AG04450 (cell line): ENCODE data around the gene SLC35B1. TPM values are rescaled to one million over a fixed set of nuclear protein-coding genes. Genes with fewer than 3 reads are reported as not detected.

Experiments used
- CTCF ChIA-PET: fragments of 300-600, 350-600 bp; formaldehyde crosslinking; extraction: SDS; loops from one replicate; lab custom pipeline; 2022; ENCODE audit warnings: antibody characterized with exemption, inconsistent platforms; lab: Charles Lee
- POLR2A ChIA-PET: fragments of 350-600 bp; formaldehyde crosslinking; extraction: SDS; loops from one replicate; lab custom pipeline; 2021; ENCODE audit warnings: antibody characterized with exemption, inconsistent platforms; lab: Yijun Ruan, JAX
- DNase-seq: peaks from one replicate; pipeline ENCODE4 v3.0.0-alpha.2; 2011; ENCODE audit warnings: low read depth, low spot score
- H3K27ac ChIP-seq: one replicate; pipeline ENCODE4 v1.5.1; 2012; ENCODE audit warnings: low read depth, low read length, control low read depth
- H3K27me3 ChIP-seq: one replicate; pipeline ENCODE4 v1.6.0; 2012; ENCODE audit warnings: low read length; ENCODE audit not compliant: control insufficient read depth, insufficient read depth
- H3K4me3 ChIP-seq: 2 replicates; pipeline ENCODE4 v1.5.1; 2011; ENCODE audit warnings: mild to moderate bottlenecking, low read depth, low read length, control low read depth
- H3K9me3 ChIP-seq: 2 replicates; pipeline ENCODE4 v1.5.1; 2012; ENCODE audit warnings: low read length; ENCODE audit not compliant: control insufficient read depth, insufficient read depth
- CTCF ChIP-seq: IDR thresholded peaks from 2 replicates; pipeline ENCODE4 v1.5.1; 2011; ENCODE audit warnings: low read depth, low read length, control low read depth, inconsistent platforms
- polyA plus RNA-seq: library from polyadenylated mRNA; depleted of rRNA; stranded (reverse); fragments of >200 nt; gene quantifications from 2 replicates; pipeline ENCODE4 v1.2.3, GENCODE V29; 2011

Gene SLC35B1
- polyA plus RNA-seq, 1 experiment, result 99.1 TPM

DNA sequence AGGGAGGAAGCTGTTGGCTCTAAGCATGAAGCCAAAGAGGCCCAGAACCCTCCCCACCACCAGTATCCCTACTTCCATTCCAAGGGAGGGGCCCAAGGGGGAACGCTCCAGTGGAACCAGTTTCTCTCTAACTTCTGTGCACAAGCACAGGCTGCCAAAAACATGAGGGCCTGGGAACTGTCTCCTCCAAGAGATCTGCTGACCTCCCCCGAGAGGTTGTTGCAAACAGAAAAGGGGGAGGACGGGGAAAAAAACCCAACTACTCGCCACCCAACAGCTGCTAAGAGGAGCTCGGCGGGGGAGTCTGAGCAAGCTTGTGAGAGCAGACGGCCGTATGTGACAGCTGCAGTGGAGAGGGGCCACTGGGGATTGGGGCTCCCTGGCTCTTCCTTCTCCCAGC is 15.7 kb upstream of the SLC35B1 start:
- peaks cover 3% of the 10 kb centered on the region for H3K27me3 ChIP-seq
- H3K4me3 ChIP-seq, result no peak overlapping the region
- no peak for DNase-seq
- no peak overlapping the region for H3K27ac ChIP-seq
- H3K9me3 ChIP-seq, result no peaks in the 10 kb centered on the region
- CTCF ChIA-PET, result no interaction called here
- POLR2A ChIA-PET, result no interaction called here
- no peak for TF ChIP-seq CTCF

GRCh38 chr17:49722066-49722465 is 14.3 kb upstream of the SLC35B1 start:
- Histone ChIP-seq H3K4me3 (no peak overlapping the region), H3K9me3 (no peaks in the 10 kb centered on the region), H3K27ac (no peak overlapping the region), H3K27me3 (peaks cover 3% of the 10 kb centered on the region)
- no peak for DNase-seq
- TF ChIP-seq CTCF, result no peak
- ChIA-PET CTCF (interaction anchor here (1.4 to 2.2 kb wide), 2 partner anchors 14 to 276 kb away, joined by 3 to 9 read pairs; partner anchors contain the start of gene SLC35B1), POLR2A (interaction anchor here (0.6 kb wide), 1 partner anchor 218 kb away, joined by 6 read pairs; no protein-coding TSS in a partner anchor)

DNA sequence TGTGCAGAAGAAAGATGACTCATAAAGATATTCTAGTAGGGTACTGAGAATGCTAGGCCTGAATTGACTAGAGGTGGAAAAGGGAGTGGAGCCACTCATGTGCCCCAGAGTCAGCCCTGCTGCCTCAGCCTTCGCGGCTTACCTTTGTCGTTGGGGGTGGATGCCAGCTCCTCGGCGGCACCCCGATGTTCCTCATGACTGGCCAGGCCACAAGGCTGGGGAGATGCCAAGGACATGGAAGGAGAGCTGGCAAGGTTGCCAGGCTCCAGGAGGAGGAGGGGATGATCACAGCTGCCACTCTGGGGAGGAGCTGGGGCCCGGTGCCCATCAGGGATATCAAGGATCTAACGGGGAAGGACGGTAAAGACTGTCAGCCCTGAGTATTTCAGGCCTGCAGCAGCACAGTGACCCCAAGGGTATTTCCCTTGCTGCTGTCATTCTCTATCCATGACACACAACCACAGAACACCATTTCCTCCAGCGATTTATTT is 9.7 kb upstream of the SLC35B1 start:
- ChIA-PET CTCF (interaction anchor here (0.6 to 1.4 kb wide), 2 partner anchors 9 to 150 kb away, joined by 4 to 5 read pairs; partner anchors contain the start of gene SLC35B1), POLR2A (no interaction called here)
- Histone ChIP-seq H3K9me3 (no peaks in the 10 kb centered on the region), H3K27ac (no peak overlapping the region), H3K27me3 (no peaks in the 10 kb centered on the region), H3K4me3 (no peak overlapping the region)
- DNase-seq, result no peak
- no peak for TF ChIP-seq CTCF

GRCh38 chr17:49716668-49717364 is 9.1 kb upstream of the SLC35B1 start:
- TF ChIP-seq CTCF, result no peak
- CTCF ChIA-PET, result interaction anchor here (0.6 to 1.4 kb wide), 2 partner anchors 8 to 149 kb away, joined by 4 to 5 read pairs; partner anchors contain the start of gene SLC35B1
- DNase-seq, result no peak
- POLR2A ChIA-PET, result no interaction called here
- Histone ChIP-seq H3K27ac (no peak overlapping the region), H3K9me3 (no peaks in the 10 kb centered on the region), H3K4me3 (no peak overlapping the region), H3K27me3 (no peaks in the 10 kb centered on the region)

GRCh38 chr17:49715717-49716279 is 8.0 kb upstream of the SLC35B1 start:
- no peak overlapping the region for H3K4me3 ChIP-seq
- H3K27me3 ChIP-seq, result no peaks in the 10 kb centered on the region
- H3K27ac ChIP-seq, result no peak overlapping the region
- ChIA-PET POLR2A (interaction anchor here (0.6 kb wide), 1 partner anchor 132 kb away, joined by 4 read pairs; no protein-coding TSS in a partner anchor), CTCF (interaction anchor here (0.9 to 1.4 kb wide), 2 partner anchors 23 to 148 kb away, joined by 4 read pairs; no protein-coding TSS in a partner anchor)
- H3K9me3 ChIP-seq, result no peaks in the 10 kb centered on the region
- TF ChIP-seq CTCF, result no peak
- DNase-seq, result no peak
